Subcutaneous abdominal adipose tissue (tissue), 5 donors: ENCODE measurements around the gene MAGI1.
A peak's percentile ranks its signal among the peaks of the same experiment; 100 is the strongest.

Source experiments
- H3K27ac ChIP-seq: one replicate; pipeline ENCODE4 v1.7.0; 2013; ENCODE audit warnings: low read depth, mild to moderate bottlenecking, inconsistent platforms, low read length, moderate library complexity
- H3K27me3 ChIP-seq, 5 donors: one replicate each; pipeline ENCODE4 v1.7.0; 2013; ENCODE audit warnings: low read length in 5 of 5, inconsistent platforms in 1 of 5; ENCODE audit not compliant: control insufficient read depth in 5 of 5, insufficient read depth in 4 of 5
- H3K36me3 ChIP-seq, 5 donors: one replicate each; pipeline ENCODE4 v1.7.0; 2013; ENCODE audit warnings: low read length in 5 of 5; ENCODE audit not compliant: control insufficient read depth in 5 of 5, insufficient read depth in 5 of 5
- H3K4me1 ChIP-seq, 5 donors: one replicate each; pipeline ENCODE4 v1.7.0; 2013; ENCODE audit warnings: low read length in 5 of 5, mild to moderate bottlenecking in 3 of 5, moderate library complexity in 1 of 5; ENCODE audit not compliant: control insufficient read depth in 5 of 5, insufficient read depth in 5 of 5
- H3K4me3 ChIP-seq, 5 donors: one replicate each; pipeline ENCODE4 v1.7.0; 2013; ENCODE audit warnings: low read length in 5 of 5, low read depth in 1 of 5
- H3K9ac ChIP-seq, 5 donors: one replicate each; pipeline ENCODE4 v1.7.0; 2013; ENCODE audit warnings: low read length in 5 of 5, mild to moderate bottlenecking in 4 of 5, moderate library complexity in 3 of 5
- H3K9me3 ChIP-seq, 5 donors: one replicate each; pipeline ENCODE4 v1.7.0; 2013; ENCODE audit warnings: low read length in 5 of 5; ENCODE audit not compliant: control insufficient read depth in 5 of 5
- donor health status: healthy.
- donor health status: healthy.
- donor health status: healthy.
- donor health status: healthy.
- donor health status: healthy.

Gene MAGI1

GRCh38 chr3:66018057-66019033 is 20.4 kb downstream of the MAGI1 start:
- peaks cover 0 to 34% (median 29%) of the 10 kb centered on the region in 5 donors for H3K4me1 ChIP-seq
- H3K4me3 ChIP-seq: no peak overlapping the region
- H3K9ac ChIP-seq: no peak overlapping the region
- H3K36me3 ChIP-seq: no peaks in the 10 kb centered on the region
- no peaks in the 10 kb centered on the region for H3K9me3 ChIP-seq
- H3K27me3 ChIP-seq: no peaks in the 10 kb centered on the region
- H3K27ac ChIP-seq: no peak overlapping the region

GRCh38 chr3:66017591-66017990 is 21.1 kb downstream of the MAGI1 start:
- H3K36me3 ChIP-seq: no peaks in the 10 kb centered on the region
- peaks cover 0 to 26% (median 25%) of the 10 kb centered on the region in 5 donors for H3K4me1 ChIP-seq
- no peaks in the 10 kb centered on the region for H3K27me3 ChIP-seq
- no peaks in the 10 kb centered on the region for H3K9me3 ChIP-seq
- no peak overlapping the region for H3K27ac ChIP-seq
- no peak overlapping the region for H3K9ac ChIP-seq
- no peak overlapping the region for H3K4me3 ChIP-seq

DNA sequence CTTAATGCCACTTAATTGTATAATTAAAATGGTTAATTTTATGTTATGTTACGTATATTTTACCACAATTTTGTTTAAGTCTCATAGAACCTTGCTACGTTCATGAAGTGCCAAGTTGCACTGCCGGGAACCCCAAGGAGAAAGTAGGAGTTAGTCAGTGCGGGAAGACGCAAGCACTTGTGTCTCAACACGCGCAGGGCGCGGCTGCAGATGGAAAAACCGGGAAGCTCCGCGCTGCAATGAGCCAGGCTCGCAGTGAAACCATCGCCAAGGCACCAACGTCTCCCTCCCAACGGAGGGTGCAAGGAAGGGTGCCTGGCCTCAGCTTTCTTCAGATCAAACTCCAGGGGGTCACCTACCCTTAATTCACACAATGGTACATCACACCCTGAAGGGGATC is 21.6 kb downstream of the MAGI1 start:
- no peaks in the 10 kb centered on the region for H3K36me3 ChIP-seq
- peaks cover 0 to 24% (median 23%) of the 10 kb centered on the region in 5 donors for H3K4me1 ChIP-seq
- H3K4me3 ChIP-seq: no peak overlapping the region
- H3K27ac ChIP-seq: no peak overlapping the region
- H3K9ac ChIP-seq: no peak overlapping the region
- no peaks in the 10 kb centered on the region for H3K9me3 ChIP-seq
- no peaks in the 10 kb centered on the region for H3K27me3 ChIP-seq

GRCh38 chr3:66015841-66016240 is 22.9 kb downstream of the MAGI1 start:
- no peaks in the 10 kb centered on the region for H3K9me3 ChIP-seq
- H3K9ac ChIP-seq: no peak overlapping the region
- H3K4me3 ChIP-seq: no peak overlapping the region
- peaks cover 0 to 32% (median 20%) of the 10 kb centered on the region in 5 donors for H3K4me1 ChIP-seq
- no peaks in the 10 kb centered on the region for H3K27me3 ChIP-seq
- H3K27ac ChIP-seq: no peak overlapping the region
- no peaks in the 10 kb centered on the region for H3K36me3 ChIP-seq

DNA sequence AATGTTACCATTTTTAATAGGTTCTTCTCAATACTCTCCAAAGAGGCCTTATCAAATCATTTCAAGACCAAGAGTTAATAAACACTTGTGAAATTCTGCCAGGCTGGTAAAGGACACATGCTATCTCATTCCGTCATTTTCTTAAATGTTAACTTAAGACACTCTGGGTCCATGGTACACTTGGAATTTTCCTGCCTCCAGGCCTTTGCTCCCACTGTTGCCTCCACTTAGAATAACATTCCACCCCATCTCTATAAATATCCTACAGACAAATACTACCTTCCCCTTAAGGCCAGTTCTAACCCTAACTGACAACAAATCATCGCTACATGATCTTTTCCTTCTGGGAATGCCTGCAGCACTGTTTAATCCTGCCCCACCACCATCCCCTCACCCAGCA is 24.1 kb downstream of the MAGI1 start:
- Histone ChIP-seq H3K4me3 (no peak overlapping the region), H3K36me3 (no peaks in the 10 kb centered on the region), H3K9ac (no peak overlapping the region), H3K9me3 (no peaks in the 10 kb centered on the region), H3K4me1 (peaks cover 0 to 39% (median 16%) of the 10 kb centered on the region in 5 donors), H3K27me3 (no peaks in the 10 kb centered on the region), H3K27ac (no peak overlapping the region)

- no peaks in the 10 kb centered on the region for H3K9me3 ChIP-seq
- H3K4me1 ChIP-seq: peaks cover 0 to 37% (median 13%) of the 10 kb centered on the region in 5 donors
- no peaks in the 10 kb centered on the region for H3K36me3 ChIP-seq
- no peaks in the 10 kb centered on the region for H3K27me3 ChIP-seq
- no peak overlapping the region for H3K9ac ChIP-seq
- no peak overlapping the region for H3K27ac ChIP-seq
- H3K4me3 ChIP-seq: no peak overlapping the region
Measured at GRCh38 chr3:66014056-66014455, 24.7 kb downstream of the MAGI1 start.

DNA sequence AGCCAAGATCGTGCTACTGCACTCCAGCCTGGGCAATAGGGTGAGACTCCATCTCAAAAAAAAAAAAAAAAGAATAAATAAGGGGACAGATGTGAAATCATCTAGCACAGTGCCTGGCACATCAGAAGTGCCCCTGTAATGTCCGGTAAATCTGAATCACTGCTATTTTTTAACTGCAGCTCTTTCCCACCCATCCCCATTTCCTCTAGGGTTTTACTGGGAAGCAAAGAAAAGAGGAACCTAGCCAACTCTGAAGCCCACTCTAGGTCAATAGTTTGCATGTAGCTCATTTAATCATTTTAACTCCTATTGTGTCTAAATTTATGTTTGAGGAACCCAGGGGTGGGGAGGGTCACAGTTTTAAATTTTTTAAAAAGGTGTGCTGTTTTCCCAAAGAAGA is 26.0 kb downstream of the MAGI1 start:
- Histone ChIP-seq H3K27me3 (no peaks in the 10 kb centered on the region), H3K9me3 (no peaks in the 10 kb centered on the region), H3K4me1 (peaks cover 0 to 35% (median 0%) of the 10 kb centered on the region in 5 donors), H3K36me3 (no peaks in the 10 kb centered on the region), H3K9ac (no peak overlapping the region), H3K27ac (peak overlapping the region; percentile 35), H3K4me3 (no peak overlapping the region)

DNA sequence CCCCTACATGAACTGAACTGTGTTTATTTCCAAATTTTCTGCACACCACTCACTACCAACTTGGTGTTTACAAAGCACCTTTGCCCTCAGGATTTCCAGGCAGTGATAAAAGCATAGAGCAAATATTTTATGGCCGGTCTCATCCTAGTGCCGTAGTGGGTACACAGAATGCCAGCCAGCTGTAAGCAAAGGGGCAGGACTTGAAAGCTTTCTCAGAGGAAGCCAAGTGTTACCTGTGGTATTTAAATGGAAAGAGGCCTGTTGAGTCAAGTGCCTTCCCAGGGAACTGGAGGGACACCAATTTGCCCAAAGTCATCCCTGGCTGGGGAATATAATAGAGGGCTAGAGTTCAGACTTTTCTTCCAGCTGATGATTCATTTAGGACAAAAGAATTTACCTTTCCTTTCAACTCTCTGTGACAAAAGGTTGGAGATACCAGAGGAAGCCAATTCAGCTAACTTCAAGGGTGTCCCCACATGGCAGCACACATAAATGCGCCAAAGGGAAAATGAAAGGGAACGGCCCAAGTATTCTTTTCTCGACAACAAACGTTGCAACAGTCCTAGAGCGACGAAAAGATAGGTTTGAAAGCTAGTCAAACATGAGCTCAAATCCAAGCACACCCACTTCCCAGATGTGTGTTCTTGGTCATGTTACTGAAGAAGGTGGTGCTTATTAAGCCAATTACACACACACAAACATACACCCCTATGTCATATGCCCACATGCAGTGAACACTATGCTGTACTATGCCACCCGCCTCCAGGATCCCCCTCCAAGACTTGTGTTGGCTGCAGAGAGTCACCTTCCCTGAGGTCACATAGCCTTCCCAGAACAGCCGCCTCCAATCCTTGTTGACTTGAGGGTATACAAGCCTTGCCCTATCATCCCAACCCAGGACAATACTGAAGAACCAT is 27.7 kb downstream of the MAGI1 start:
- Histone ChIP-seq H3K27me3 (no peaks in the 10 kb centered on the region), H3K27ac (peak overlapping the region; percentile 47), H3K4me1 (peaks cover 0 to 31% (median 0%) of the 10 kb centered on the region in 5 donors), H3K9me3 (no peaks in the 10 kb centered on the region), H3K4me3 (no peak overlapping the region), H3K36me3 (no peaks in the 10 kb centered on the region), H3K9ac (no peak overlapping the region)

GRCh38 chr3:66010348-66010738 is 28.4 kb downstream of the MAGI1 start:
- no peak overlapping the region for H3K9ac ChIP-seq
- no peaks in the 10 kb centered on the region for H3K36me3 ChIP-seq
- H3K27ac ChIP-seq: peak overlapping the region; percentile 47
- H3K9me3 ChIP-seq: no peaks in the 10 kb centered on the region
- H3K27me3 ChIP-seq: no peaks in the 10 kb centered on the region
- peaks cover 0 to 30% (median 0%) of the 10 kb centered on the region in 5 donors for H3K4me1 ChIP-seq
- no peak overlapping the region for H3K4me3 ChIP-seq

DNA sequence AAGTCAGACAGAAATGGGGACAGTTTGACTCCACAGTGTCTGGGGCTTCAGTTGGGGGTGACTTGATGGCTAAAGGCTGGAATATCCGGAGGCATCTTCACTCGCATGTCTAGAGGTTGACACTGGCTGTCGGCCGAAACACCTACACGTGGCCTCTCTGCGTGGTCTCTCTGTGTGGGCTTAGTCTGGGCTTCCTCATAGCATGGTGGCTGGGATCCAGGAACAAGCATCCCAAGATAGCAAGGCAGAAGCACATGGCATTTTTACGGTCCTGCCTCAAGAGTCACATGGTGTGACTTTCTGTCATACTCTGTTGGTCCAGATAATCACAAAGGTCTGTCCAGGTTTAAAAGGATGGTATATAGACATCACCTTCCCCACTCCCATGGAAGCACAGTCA is 34.5 kb downstream of the MAGI1 start:
- H3K4me1 ChIP-seq: peaks cover 0 to 34% (median 0%) of the 10 kb centered on the region in 5 donors
- H3K27ac ChIP-seq: no peak overlapping the region
- H3K36me3 ChIP-seq: no peaks in the 10 kb centered on the region
- H3K4me3 ChIP-seq: no peak overlapping the region
- H3K27me3 ChIP-seq: no peaks in the 10 kb centered on the region
- H3K9me3 ChIP-seq: no peaks in the 10 kb centered on the region
- H3K9ac ChIP-seq: no peak overlapping the region
